H9 (cell line): ENCODE data around the gene SNX1. TPM values are rescaled to one million over a fixed set of nuclear protein-coding genes. Genes with fewer than 3 reads are reported as not detected.

Source experiments
- DNase-seq: peaks from one replicate; pipeline ENCODE4 v3.0.0-alpha.2; 2017
- H2AFZ ChIP-seq: one replicate; pipeline ENCODE4 v1.6.1; 2013; ENCODE audit warnings: mild to moderate bottlenecking, low read length, control low read depth, moderate library complexity
- H2AK5ac ChIP-seq: 2 replicates; pipeline ENCODE4 v1.6.1; 2013; ENCODE audit warnings: low read length, control low read depth, mixed read lengths; ENCODE audit not compliant: insufficient read length
- H2BK120ac ChIP-seq: one replicate; pipeline ENCODE4 v1.6.1; 2013; ENCODE audit warnings: low read depth, mild to moderate bottlenecking, low read length, control low read depth, inconsistent platforms; ENCODE audit not compliant: poor library complexity, severe bottlenecking
- H2BK12ac ChIP-seq: 2 replicates; pipeline ENCODE4 v1.6.1; 2013; ENCODE audit warnings: low read length, control low read depth, mixed read lengths, low read depth; ENCODE audit not compliant: insufficient read length
- H2BK15ac ChIP-seq: 2 replicates; pipeline ENCODE4 v1.6.1; 2013; ENCODE audit warnings: low read depth, low read length, control low read depth
- H2BK20ac ChIP-seq: one replicate; pipeline ENCODE4 v1.6.1; 2013; ENCODE audit warnings: low read depth, mild to moderate bottlenecking, low read length, control low read depth, inconsistent platforms; ENCODE audit not compliant: poor library complexity, severe bottlenecking
- H2BK5ac ChIP-seq: 2 replicates; pipeline ENCODE4 v1.6.1; 2013; ENCODE audit warnings: low read length, control low read depth, mixed read lengths; ENCODE audit not compliant: insufficient read length
- H3K14ac ChIP-seq: 2 replicates; pipeline ENCODE4 v1.6.1; 2013; ENCODE audit warnings: low read length, control low read depth; ENCODE audit not compliant: insufficient read depth
- H3K18ac ChIP-seq: 2 replicates; pipeline ENCODE4 v1.6.1; 2013; ENCODE audit warnings: low read depth, mild to moderate bottlenecking, mixed read lengths, low read length, control low read depth; ENCODE audit not compliant: insufficient read length
- H3K23ac ChIP-seq: 2 replicates; pipeline ENCODE4 v1.6.1; 2013; ENCODE audit warnings: low read length, control low read depth, mixed read lengths, low read depth; ENCODE audit not compliant: insufficient read length
- H3K23me2 ChIP-seq: 2 replicates; pipeline ENCODE4 v1.6.1; 2013; ENCODE audit warnings: low read depth, mild to moderate bottlenecking, mixed read lengths, low read length, control low read depth; ENCODE audit not compliant: insufficient read length, poor library complexity, severe bottlenecking
- H3K27ac ChIP-seq: 2 replicates; pipeline ENCODE4 v1.5.1; 2013; ENCODE audit warnings: low read length, control low read depth, mixed read lengths, low read depth; ENCODE audit not compliant: insufficient read length
- H3K27me3 ChIP-seq: 2 replicates; pipeline ENCODE4 v1.6.1; 2013; ENCODE audit warnings: low read length, control low read depth, inconsistent platforms; ENCODE audit not compliant: insufficient read depth
- H3K4ac ChIP-seq: 2 replicates; pipeline ENCODE4 v1.6.1; 2013; ENCODE audit warnings: low read depth, mild to moderate bottlenecking, control low read depth, inconsistent platforms, low read length, moderate library complexity
- H3K4me1 ChIP-seq: 2 replicates; pipeline ENCODE4 v1.6.1; 2013; ENCODE audit warnings: low read length, control low read depth, inconsistent platforms; ENCODE audit not compliant: insufficient read depth
- H3K4me2 ChIP-seq: 2 replicates; pipeline ENCODE4 v1.6.1; 2013; ENCODE audit warnings: low read length, control low read depth, mixed read lengths; ENCODE audit not compliant: insufficient read length, insufficient read depth
- H3K56ac ChIP-seq: 2 replicates; pipeline ENCODE4 v1.6.1; 2013; ENCODE audit warnings: low read depth, mild to moderate bottlenecking, mixed read lengths, low read length, control low read depth; ENCODE audit not compliant: insufficient read length
- H3K79me1 ChIP-seq: 2 replicates; pipeline ENCODE4 v1.6.1; 2013; ENCODE audit warnings: low read depth, mild to moderate bottlenecking, moderate library complexity, low read length, control low read depth, inconsistent platforms; ENCODE audit not compliant: insufficient read depth, poor library complexity, severe bottlenecking
- H3K79me2 ChIP-seq: 2 replicates; pipeline ENCODE4 v1.6.1; 2013; ENCODE audit warnings: low read length, control low read depth, inconsistent platforms; ENCODE audit not compliant: insufficient read depth
- H3K9ac ChIP-seq: 2 replicates; pipeline ENCODE4 v1.6.1; 2013; ENCODE audit warnings: low read length, control low read depth, mixed read lengths; ENCODE audit not compliant: insufficient read length; ENCODE audit errors: extremely low read depth
- H3K9me3 ChIP-seq: one replicate; pipeline ENCODE4 v1.6.1; 2013; ENCODE audit warnings: low read depth, low read length, inconsistent platforms; ENCODE audit not compliant: control insufficient read depth
- H3T11ph ChIP-seq: one replicate; pipeline ENCODE4 v1.6.1; 2013; ENCODE audit warnings: mild to moderate bottlenecking, low read length, control low read depth, inconsistent platforms
- H4K20me1 ChIP-seq: one replicate; pipeline ENCODE4 v1.6.1; 2013; ENCODE audit not compliant: control insufficient read depth, insufficient read length, insufficient read depth
- H4K5ac ChIP-seq: 2 replicates; pipeline ENCODE4 v1.6.1; 2013; ENCODE audit warnings: low read depth, mild to moderate bottlenecking, mixed read lengths, low read length, control low read depth; ENCODE audit not compliant: insufficient read length
- H4K8ac ChIP-seq: replicated peaks from 2 replicates; pipeline ENCODE4 v1.6.1; 2013; ENCODE audit warnings: low read length, control low read depth, mixed read lengths, low read depth; ENCODE audit not compliant: insufficient read length
- H4K91ac ChIP-seq: 2 replicates; pipeline ENCODE4 v1.6.1; 2013; ENCODE audit warnings: low read depth, mild to moderate bottlenecking, moderate library complexity, mixed read lengths, low read length, control low read depth; ENCODE audit not compliant: insufficient read length
- H3K27ac Mint-ChIP-seq, 3 experiments: 2 replicates in 2 of 3; 3 replicates in 1 of 3; pipeline ENCODE4 v1.8.0; 2020 to 2021; ENCODE audit warnings: mixed read lengths in 3 of 3, mild to moderate bottlenecking in 1 of 3, moderate library complexity in 1 of 3
- H3K27me3 Mint-ChIP-seq: 2 replicates; pipeline ENCODE4 v1.8.0; 2021; ENCODE audit warnings: low read depth, mild to moderate bottlenecking, moderate library complexity, mixed read lengths
- H3K36me3 Mint-ChIP-seq, 3 experiments: 2 replicates in 2 of 3; 3 replicates in 1 of 3; pipeline ENCODE4 v1.8.0; 2020 to 2021; ENCODE audit warnings: low read depth in 3 of 3, mixed read lengths in 3 of 3; ENCODE audit not compliant: insufficient read depth in 1 of 3
- H3K4me1 Mint-ChIP-seq, 2 experiments: 2 replicates each; pipeline ENCODE4 v1.8.0; 2020; ENCODE audit warnings: mixed read lengths in 2 of 2
- H3K4me3 Mint-ChIP-seq, 2 experiments: 2 replicates in 1 of 2; 3 replicates in 1 of 2; pipeline ENCODE4 v1.8.0; 2020 to 2021; ENCODE audit warnings: mild to moderate bottlenecking in 2 of 2, mixed read lengths in 2 of 2, moderate library complexity in 1 of 2
- H3K9me3 Mint-ChIP-seq, 2 experiments: 2 replicates in 1 of 2; 3 replicates in 1 of 2; pipeline ENCODE4 v1.8.0; 2020; ENCODE audit warnings: mild to moderate bottlenecking in 2 of 2, mixed read lengths in 2 of 2, moderate library complexity in 1 of 2
- CTCF ChIP-seq: fragments of 200-600 bp; sonication (generic); conservative IDR thresholded peaks from 3 replicates; pipeline ENCODE4 v1.8.0; 2021; ENCODE audit warnings: antibody characterized with exemption, mild to moderate bottlenecking
- WGBS: extraction: QIAGEN DNeasy Blood & Tissue Kit; methylation state at CpG from one replicate; pipeline ENCODE4 v1.1.7; 2013; ENCODE audit warnings: missing lambda C conversion rate, low lambda C conversion rate, mixed read lengths; ENCODE audit not compliant: insufficient read length; ENCODE audit errors: extremely low coverage; 5-methylcytosine and 5-hydroxymethylcytosine counted together
- total RNA-seq: library from RNA; stranded (reverse); gene quantifications from 2 replicates; pipeline ENCODE4 v1.2.1, GENCODE V29; 2021

Gene SNX1
- total RNA-seq, 1 experiment from 2014 or later: 58.8 TPM

GRCh38 chr15:64048781-64049460, 46.9 kb upstream of the SNX1 start:
- Mint-ChIP-seq H3K27me3 (peaks cover 43% of the 10 kb centered on the region), H3K27ac (no peak overlapping the region), H3K36me3 (no peaks in the 10 kb centered on the region; a peak in 2 of 7 replicates), H3K4me1 (peaks cover 9 to 19% of the 10 kb centered on the region in 2 experiments), H3K9me3 (no peaks in the 10 kb centered on the region), H3K4me3 (no peak overlapping the region)
- Histone ChIP-seq H4K20me1 (no peaks in the 10 kb centered on the region), H4K5ac (no peak overlapping the region), H2AFZ (no peak overlapping the region), H2BK15ac (no peak overlapping the region), H3K56ac (no peak overlapping the region), H3K27me3 (peaks cover 5% of the 10 kb centered on the region; the same call in 1 of the 2 replicates), H3K79me2 (no peaks in the 10 kb centered on the region), H3K18ac (no peak overlapping the region), H2BK120ac (no peak overlapping the region), H4K91ac (no peak overlapping the region), H2BK20ac (no peak overlapping the region), H3K4ac (no peak overlapping the region), H3K23ac (no peak overlapping the region), H3K4me1 (no peaks in the 10 kb centered on the region), H3K14ac (no peak overlapping the region), H2BK5ac (no peak overlapping the region), H3T11ph (no peak overlapping the region), H3K23me2 (peaks cover 11% of the 10 kb centered on the region), H3K9ac (no peak overlapping the region), H2AK5ac (no peak overlapping the region), H3K27ac (no peak overlapping the region), H2BK12ac (no peak overlapping the region), H3K79me1 (no peaks in the 10 kb centered on the region), H3K4me2 (no peak overlapping the region), H4K8ac (no peak overlapping the region), H3K9me3 (no peaks in the 10 kb centered on the region)
- WGBS: no CpG with 5 or more reads among the region's 1 CpG
- no peak for DNase-seq
- no peak for TF ChIP-seq CTCF
